Eye (tissue), 1 donor: ENCODE results near the gene INSYN2A.

Experiments
- DNase-seq: peaks from one replicate; pipeline ENCODE4 v3.0.0-alpha.2; 2015

INSYN2A gene

GRCh38 chr10:127151981-127152699 is 44.3 kb downstream of the INSYN2A start:
- DNase-seq, result no peak

- DNase-seq, result no peak
Measured at GRCh38 chr10:127151541-127151940, 44.9 kb downstream of the INSYN2A start.

GRCh38 chr10:127150136-127150535 is 46.3 kb downstream of the INSYN2A start:
- DNase-seq, result no peak

GRCh38 chr10:127149501-127150081 is 46.8 kb downstream of the INSYN2A start:
- DNase-seq, result peak; percentile 35

GRCh38 chr10:127148933-127149220 is 47.5 kb downstream of the INSYN2A start:
- DNase-seq, result no peak

GRCh38 chr10:127148066-127148932 is 48.1 kb downstream of the INSYN2A start:
- DNase-seq, result no peak

- DNase-seq, result no peak
Measured at GRCh38 chr10:127146661-127147060, 49.7 kb downstream of the INSYN2A start.
